Hepatocyte (in vitro differentiated cells): ENCODE data around the gene MRS2. TPM values are rescaled to one million over a fixed set of nuclear protein-coding genes. Genes with fewer than 3 reads are reported as not detected.

Source experiments
- DNase-seq: peaks from one replicate; pipeline ENCODE4 v3.0.0-alpha.2; 2016; ENCODE audit warnings: low spot score
- H2AFZ ChIP-seq: fragments of 200-600 bp; sonication (generic); 2 replicates; pipeline ENCODE4 v1.6.0; 2016; ENCODE audit warnings: antibody characterized with exemption, mild to moderate bottlenecking
- H3K27ac ChIP-seq: fragments of 200-600 bp; sonication (generic); 2 replicates; pipeline ENCODE4 v1.5.1; 2016; ENCODE audit warnings: mild to moderate bottlenecking
- H3K27me3 ChIP-seq: fragments of 200-600 bp; sonication (generic); 2 replicates; pipeline ENCODE4 v1.6.1; 2016
- H3K36me3 ChIP-seq: fragments of 200-600 bp; sonication (generic); replicated peaks from 2 replicates; pipeline ENCODE4 v1.5.1; 2016; ENCODE audit warnings: low read depth; ENCODE audit not compliant: insufficient read depth
- H3K4me1 ChIP-seq: fragments of 200-600 bp; sonication (generic); 2 replicates; pipeline ENCODE4 v1.5.1; 2016; ENCODE audit warnings: mild to moderate bottlenecking, moderate library complexity; ENCODE audit not compliant: insufficient read depth
- H3K4me2 ChIP-seq: fragments of 200-600 bp; sonication (generic); 2 replicates; pipeline ENCODE4 v1.6.0; 2016
- H3K4me3 ChIP-seq: fragments of 200-600 bp; sonication (generic); 2 replicates; pipeline ENCODE4 v1.5.1; 2016; ENCODE audit warnings: mild to moderate bottlenecking
- H3K79me2 ChIP-seq: fragments of 200-600 bp; sonication (generic); 2 replicates; pipeline ENCODE4 v1.6.0; 2017; ENCODE audit warnings: mild to moderate bottlenecking
- H3K9me2 ChIP-seq: fragments of 200-600 bp; sonication (generic); replicated peaks from 2 replicates; pipeline ENCODE4 v1.6.0; 2017; ENCODE audit warnings: mild to moderate bottlenecking; ENCODE audit not compliant: insufficient read depth
- H3K9me3 ChIP-seq: fragments of 200-600 bp; sonication (generic); 2 replicates; pipeline ENCODE4 v1.5.1; 2016; ENCODE audit warnings: low read depth, mild to moderate bottlenecking
- H4K20me1 ChIP-seq: fragments of 200-600 bp; sonication (generic); 2 replicates; pipeline ENCODE4 v1.6.0; 2016; ENCODE audit warnings: mild to moderate bottlenecking; ENCODE audit not compliant: insufficient read depth, poor library complexity, severe bottlenecking
- CTCF ChIP-seq: fragments of 200-600 bp; sonication (generic); IDR thresholded peaks from 2 replicates; pipeline ENCODE4 v1.5.1; 2016; ENCODE audit warnings: antibody characterized with exemption, mild to moderate bottlenecking; ENCODE audit not compliant: poor library complexity
- EZH2 ChIP-seq: fragments of 200-600 bp; sonication (generic); IDR thresholded peaks from 2 replicates; pipeline ENCODE4 v1.6.1; 2016; ENCODE audit warnings: antibody characterized with exemption, mild to moderate bottlenecking, borderline replicate concordance
- EZH2phosphoT487 ChIP-seq: fragments of 200-600 bp; sonication (generic); IDR thresholded peaks from one replicate; pipeline ENCODE4 v1.6.1; 2018; ENCODE audit warnings: antibody characterized with exemption, mild to moderate bottlenecking, low read depth, moderate library complexity; ENCODE audit not compliant: unreplicated experiment, severe bottlenecking
- polyA plus RNA-seq: library from polyadenylated mRNA; unstranded; fragments of >200 nt; fragmentation: Nextera tagmentation; extraction: Ambion mirVana; gene quantifications from 2 replicates; pipeline ENCODE4 v1.2.1, GENCODE V29; 2016
- small RNA-seq: library from RNA; depleted of rRNA; stranded (forward); fragments of <200 nt; gene quantifications from one replicate; pipeline ENCODE3, GENCODE V24; 2014
- total RNA-seq: library from RNA; depleted of rRNA; stranded (reverse); fragments of >200 nt; gene quantifications from 2 replicates; pipeline ENCODE4 v1.2.3, GENCODE V29; 2014

Gene MRS2
- total and polyA plus RNA-seq, 2 experiments from 2014 or later, result 21.9 to 34.1 TPM

- H3K79me2 ChIP-seq, result no peaks in the 10 kb centered on the region
- H3K36me3 ChIP-seq, result no peaks in the 10 kb centered on the region
- H2AFZ ChIP-seq, result no peak overlapping the region
- no peaks in the 10 kb centered on the region for H3K9me2 ChIP-seq
- no peaks in the 10 kb centered on the region for H3K9me3 ChIP-seq
- H3K27me3 ChIP-seq, result no peaks in the 10 kb centered on the region
- H3K4me1 ChIP-seq, result no peaks in the 10 kb centered on the region
- no peak overlapping the region for H3K4me2 ChIP-seq
- no peak for TF ChIP-seq CTCF
- no peak for TF ChIP-seq EZH2
- TF ChIP-seq EZH2phosphoT487, result no peak
- DNase-seq, result no peak
- H4K20me1 ChIP-seq, result no peaks in the 10 kb centered on the region
- H3K27ac ChIP-seq, result no peak overlapping the region
- H3K4me3 ChIP-seq, result no peak overlapping the region
These were observed 69.4 kb downstream of the MRS2 start for GRCh38 chr6:24472181-24472580.

Small RNA genes within 50 kb of the gene (small RNA-seq; reads per million reads assigned to genes)
- gene RNU6-391P, result not detected

Other genes starting within 250 kb of the MRS2 start
- 4.7 and 5.0 TPM in 2 replicates for gene DCDC2, start 44.9 kb upstream of the MRS2 start, total RNA-seq
- 2.7 and 3.8 TPM in 2 replicates for gene DCDC2, start 44.9 kb upstream of the MRS2 start, polyA plus RNA-seq
- 5.0 and 5.8 TPM in 2 replicates for gene GPLD1, start 86.6 kb downstream of the MRS2 start, total RNA-seq
- 2.8 TPM in 2 replicates for gene GPLD1, start 86.6 kb downstream of the MRS2 start, polyA plus RNA-seq
- gene ALDH5A1, start 92.0 kb downstream of the MRS2 start, total RNA-seq, result 15.3 and 16.8 TPM in 2 replicates
- 10.7 and 12.3 TPM in 2 replicates for gene ALDH5A1, start 92.0 kb downstream of the MRS2 start, polyA plus RNA-seq
- 0.32 and 0.47 TPM in 2 replicates for gene KIAA0319, start 243.3 kb downstream of the MRS2 start, total RNA-seq
- gene KIAA0319, start 243.3 kb downstream of the MRS2 start, polyA plus RNA-seq, result 0.42 and 0.44 TPM in 2 replicates